ENCODE measurements around the gene EMC9.

DNA sequence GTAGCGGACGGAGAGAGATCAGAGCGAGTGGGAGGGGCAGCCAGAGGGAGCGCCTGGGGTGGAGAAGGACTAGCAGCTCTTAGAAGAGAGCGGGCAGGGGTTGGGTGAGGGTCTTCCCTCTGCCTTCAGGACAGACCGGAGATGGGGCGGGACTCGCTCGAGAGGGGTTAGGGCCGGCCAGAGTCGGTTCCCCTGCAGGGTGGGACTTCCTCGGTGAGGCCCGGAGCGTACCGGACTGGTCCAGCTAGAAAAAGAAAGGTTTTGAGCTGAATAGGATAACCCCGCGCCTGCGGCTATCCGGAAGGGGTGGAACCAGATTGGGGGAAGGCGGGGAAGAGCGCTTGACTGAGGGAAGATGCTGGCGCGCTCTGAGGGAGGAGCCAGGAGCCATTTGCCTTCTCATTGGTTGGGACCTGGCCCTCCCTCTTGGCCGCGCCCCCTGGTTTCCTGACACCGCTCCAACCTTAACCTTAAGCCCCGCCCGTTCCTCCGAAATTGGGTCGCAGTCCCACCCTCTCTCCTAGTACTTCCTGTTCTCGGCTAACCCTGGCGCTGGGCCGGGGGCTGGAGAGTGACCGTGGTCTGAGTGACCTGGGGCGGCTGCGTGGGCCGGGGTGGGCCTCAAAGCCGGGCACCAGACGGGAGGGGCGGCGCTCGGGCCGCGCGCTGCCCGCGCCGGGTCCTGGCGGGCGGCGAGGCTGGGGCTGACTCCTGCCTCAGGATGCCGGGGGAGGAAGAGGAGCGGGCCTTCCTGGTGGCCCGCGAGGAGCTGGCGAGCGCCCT, 5.8 kb upstream of the EMC9 start, which contains the start of gene RNF31:
- TF ChIP-seq SUZ12 (IDR thresholded peaks at IDR 0.05): no peak
- no peak for TF ChIP-seq FOXM1 (IDR thresholded peaks at IDR 0.05; ENCODE audit: borderline replicate concordance)
- TF ChIP-seq BHLHE40 (IDR thresholded peaks at IDR 0.05; ENCODE audit: borderline replicate concordance): no peak
- TF ChIP-seq FOXA1 (IDR thresholded peaks at IDR 0.05): no peak
- no peak for TF ChIP-seq SP1 (IDR thresholded peaks at IDR 0.05)
- TF ChIP-seq TARDBP (IDR thresholded peaks at IDR 0.05): no peak
- TF ChIP-seq ELF4 (IDR thresholded peaks at IDR 0.05): no peak
- TF ChIP-seq NFRKB (IDR thresholded peaks at IDR 0.05): no peak
- TF ChIP-seq ZNF384 (IDR thresholded peaks at IDR 0.05): no peak
- TF ChIP-seq FOXK2 (IDR thresholded peaks at IDR 0.05): no peak

Data from HEK293T (cell line).